Measurements from ENCODE around the gene CRB3. TPM values are rescaled to one million over a fixed set of nuclear protein-coding genes. Genes with fewer than 3 reads are reported as not detected.

The CRB3 gene
- total and polyA plus RNA-seq, 4 experiments from 2014 or later = 4.2 to 10.3 (median 4.7) TPM

DNA sequence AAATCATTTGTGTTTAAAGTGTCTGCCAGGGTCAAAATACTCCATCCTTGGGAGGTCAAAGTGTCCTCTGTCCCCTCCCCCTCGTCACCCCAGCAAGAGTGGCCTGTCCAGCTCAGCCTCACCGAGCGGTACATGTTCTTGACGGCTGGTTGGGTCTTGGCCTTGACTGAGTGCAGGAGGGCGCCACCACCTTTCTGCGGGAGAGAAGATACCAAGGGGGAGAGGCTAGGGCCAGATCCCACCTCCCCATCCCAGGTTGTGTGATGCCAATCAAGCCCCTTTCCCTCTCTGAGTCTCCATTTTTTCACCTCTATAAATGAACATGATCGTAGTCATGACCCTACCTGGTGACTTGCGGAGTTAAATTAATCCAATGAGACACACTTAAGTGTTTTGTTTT, 6.1 kb downstream of the CRB3 start:
- Mint-ChIP-seq H3K27me3 (no peaks in the 10 kb centered on the region), H3K36me3 (peaks cover 15 to 31% of the 10 kb centered on the region in 2 donors), H3K4me3 (no peak overlapping the region), H3K27ac (peak overlapping the region in 1 of 7 donors; percentile 72), H3K4me1 (peaks cover 0 to 13% (median 2%) of the 10 kb centered on the region in 4 donors), H3K9me3 (no peaks in the 10 kb centered on the region)
- H3K27ac ChIP-seq (ENCODE audit: low read depth, low read length) = no peak overlapping the region
- DNase-seq = no peak
- POLR2A ChIA-PET (ENCODE audit: partially characterized antibody) = interaction anchor here (2.2 kb wide), 1 partner anchor 11 kb away, joined by 10 read pairs; the partner anchor contains the start of gene DENND1C
- no peaks in the 10 kb centered on the region for H3K9me3 ChIP-seq (ENCODE audit: control insufficient read depth in 1 of 2, low read length in 2 of 2)
- intact Hi-C loops (cut with micrococcal nuclease) = no loop called here
- peaks cover 18% of the 10 kb centered on the region for H3K36me3 ChIP-seq (ENCODE audit: insufficient read depth, low read length)
- CTCF ChIA-PET (ENCODE audit: partially characterized antibody) = no interaction called here
- no peak overlapping the region for H3K4me3 ChIP-seq (ENCODE audit: low read length in 2 of 2)
- H3K27me3 ChIP-seq (ENCODE audit: insufficient read depth, low read length) = no peaks in the 10 kb centered on the region
- no peaks in the 10 kb centered on the region for H3K4me1 ChIP-seq (ENCODE audit: insufficient read depth, low read length)

DNA sequence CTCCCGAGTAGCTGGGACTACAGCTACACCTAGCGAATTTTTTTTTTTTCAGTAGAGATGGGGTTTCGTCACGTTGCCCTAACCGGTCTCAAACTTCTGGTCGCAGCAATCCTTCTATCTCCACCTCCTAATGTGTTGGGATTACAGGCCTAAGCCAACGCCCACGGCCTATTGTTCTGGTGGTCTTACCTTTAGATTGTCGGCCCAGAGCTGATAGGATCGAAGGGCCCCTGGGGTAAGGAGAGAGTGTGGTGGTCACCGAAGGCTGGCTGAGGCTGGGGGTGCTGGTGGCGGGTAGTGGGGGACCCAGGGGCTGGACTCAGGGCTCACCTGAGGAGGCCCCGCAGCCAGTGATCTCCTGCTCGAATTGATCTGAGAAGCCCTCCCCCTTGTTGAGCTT, 7.0 kb downstream of the CRB3 start:
- no peak for DNase-seq
- intact Hi-C loops (cut with micrococcal nuclease) = no loop called here
- Mint-ChIP-seq H3K4me1 (peaks cover 0 to 10% (median 1%) of the 10 kb centered on the region in 4 donors), H3K4me3 (no peak overlapping the region), H3K27me3 (no peaks in the 10 kb centered on the region), H3K27ac (peak overlapping the region in 2 of 7 donors; percentile 10 to 57), H3K36me3 (peaks cover 18 to 31% of the 10 kb centered on the region in 2 donors), H3K9me3 (no peaks in the 10 kb centered on the region)
- ChIA-PET CTCF (ENCODE audit: partially characterized antibody) (no interaction called here), POLR2A (ENCODE audit: partially characterized antibody) (interaction anchor here (1.0 kb wide), 1 partner anchor 9 kb away, joined by 3 read pairs; no protein-coding TSS in a partner anchor)
- Histone ChIP-seq H3K27ac (ENCODE audit: low read depth, low read length) (no peak overlapping the region), H3K9me3 (ENCODE audit: control insufficient read depth in 1 of 2, low read length in 2 of 2) (no peaks in the 10 kb centered on the region), H3K36me3 (ENCODE audit: insufficient read depth, low read length) (peaks cover 26% of the 10 kb centered on the region), H3K27me3 (ENCODE audit: insufficient read depth, low read length) (no peaks in the 10 kb centered on the region), H3K4me1 (ENCODE audit: insufficient read depth, low read length) (no peaks in the 10 kb centered on the region), H3K4me3 (ENCODE audit: low read length in 2 of 2) (no peak overlapping the region)

DNA sequence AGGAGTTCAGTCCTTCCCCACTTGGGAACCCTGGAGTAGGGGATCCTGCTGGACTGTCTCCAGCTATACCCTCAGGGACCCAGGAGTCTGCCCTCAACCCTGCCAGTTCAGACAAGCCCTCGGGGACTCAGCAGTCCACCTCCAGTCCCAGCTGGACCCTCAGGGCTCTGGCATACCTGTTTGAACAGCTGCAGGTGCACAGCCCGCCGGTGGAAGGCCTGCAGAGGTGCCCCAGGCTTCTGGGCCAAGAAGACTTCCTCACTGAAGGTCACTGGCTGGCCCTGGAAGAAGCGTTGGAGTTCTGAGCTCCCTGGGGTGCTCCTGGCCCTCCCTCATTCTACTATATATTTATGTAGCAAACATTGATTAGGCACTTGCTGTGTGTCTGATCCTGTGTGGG, 8.6 kb downstream of the CRB3 start:
- Mint-ChIP-seq H3K9me3 (no peaks in the 10 kb centered on the region), H3K4me3 (no peak overlapping the region), H3K4me1 (peaks cover 0 to 7% (median 3%) of the 10 kb centered on the region in 4 donors), H3K36me3 (peaks cover 19 to 30% of the 10 kb centered on the region in 2 donors), H3K27ac (peak overlapping the region in 1 of 7 donors; percentile 35), H3K27me3 (no peaks in the 10 kb centered on the region)
- DNase-seq = no peak
- intact Hi-C loops (cut with micrococcal nuclease) = no loop called here
- H3K27ac ChIP-seq (ENCODE audit: low read depth, low read length) = no peak overlapping the region
- POLR2A ChIA-PET (ENCODE audit: partially characterized antibody) = interaction anchor here (0.9 to 2.1 kb wide), 2 partner anchors 9 to 391 kb away, joined by 3 to 19 read pairs; partner anchors contain the start of gene DENND1C
- H3K36me3 ChIP-seq (ENCODE audit: insufficient read depth, low read length) = peaks cover 35% of the 10 kb centered on the region
- no peaks in the 10 kb centered on the region for H3K9me3 ChIP-seq (ENCODE audit: control insufficient read depth in 1 of 2, low read length in 2 of 2)
- H3K27me3 ChIP-seq (ENCODE audit: insufficient read depth, low read length) = no peaks in the 10 kb centered on the region
- no peak overlapping the region for H3K4me3 ChIP-seq (ENCODE audit: low read length in 2 of 2)
- CTCF ChIA-PET (ENCODE audit: partially characterized antibody) = interaction anchor here (0.7 kb wide), 1 partner anchor 82 kb away, joined by 5 read pairs; no protein-coding TSS in a partner anchor
- H3K4me1 ChIP-seq (ENCODE audit: insufficient read depth, low read length) = no peaks in the 10 kb centered on the region

DNA sequence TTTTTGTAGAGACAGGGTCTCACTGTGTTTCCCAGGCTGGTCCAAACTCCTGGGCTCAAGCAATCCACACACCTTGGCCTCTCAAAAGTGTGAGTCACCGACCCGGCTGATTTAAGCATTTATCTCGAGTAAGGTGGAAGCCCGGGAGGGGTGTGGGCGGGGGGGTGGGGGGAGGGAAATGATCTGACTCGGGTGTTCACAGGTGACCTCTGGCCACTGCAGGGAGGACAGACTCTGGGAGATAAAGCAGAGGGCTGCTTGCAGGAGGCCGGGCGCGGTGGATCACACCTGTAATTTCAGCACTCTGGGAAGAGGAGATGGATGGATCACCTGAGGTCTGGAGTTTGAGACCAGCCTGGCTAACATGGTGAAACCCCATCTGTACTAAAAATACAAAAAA, 9.6 kb downstream of the CRB3 start:
- Histone ChIP-seq H3K27me3 (ENCODE audit: insufficient read depth, low read length) (no peaks in the 10 kb centered on the region), H3K27ac (ENCODE audit: low read depth, low read length) (no peak overlapping the region), H3K9me3 (ENCODE audit: control insufficient read depth in 1 of 2, low read length in 2 of 2) (no peaks in the 10 kb centered on the region), H3K4me1 (ENCODE audit: insufficient read depth, low read length) (peaks cover 4% of the 10 kb centered on the region), H3K4me3 (ENCODE audit: low read length in 2 of 2) (no peak overlapping the region), H3K36me3 (ENCODE audit: insufficient read depth, low read length) (peaks cover 35% of the 10 kb centered on the region)
- Mint-ChIP-seq H3K9me3 (no peaks in the 10 kb centered on the region), H3K36me3 (peaks cover 15 to 27% of the 10 kb centered on the region in 2 donors), H3K27me3 (no peaks in the 10 kb centered on the region), H3K27ac (no peak overlapping the region), H3K4me1 (peaks cover 0 to 5% (median 2%) of the 10 kb centered on the region in 4 donors), H3K4me3 (no peak overlapping the region)
- intact Hi-C loops (cut with micrococcal nuclease) = no loop called here
- CTCF ChIA-PET (ENCODE audit: partially characterized antibody) = no interaction called here
- DNase-seq = no peak
- POLR2A ChIA-PET (ENCODE audit: partially characterized antibody) = interaction anchor here (0.9 to 2.1 kb wide), 2 partner anchors 8 to 390 kb away, joined by 3 to 19 read pairs; partner anchors contain the start of gene DENND1C

DNA sequence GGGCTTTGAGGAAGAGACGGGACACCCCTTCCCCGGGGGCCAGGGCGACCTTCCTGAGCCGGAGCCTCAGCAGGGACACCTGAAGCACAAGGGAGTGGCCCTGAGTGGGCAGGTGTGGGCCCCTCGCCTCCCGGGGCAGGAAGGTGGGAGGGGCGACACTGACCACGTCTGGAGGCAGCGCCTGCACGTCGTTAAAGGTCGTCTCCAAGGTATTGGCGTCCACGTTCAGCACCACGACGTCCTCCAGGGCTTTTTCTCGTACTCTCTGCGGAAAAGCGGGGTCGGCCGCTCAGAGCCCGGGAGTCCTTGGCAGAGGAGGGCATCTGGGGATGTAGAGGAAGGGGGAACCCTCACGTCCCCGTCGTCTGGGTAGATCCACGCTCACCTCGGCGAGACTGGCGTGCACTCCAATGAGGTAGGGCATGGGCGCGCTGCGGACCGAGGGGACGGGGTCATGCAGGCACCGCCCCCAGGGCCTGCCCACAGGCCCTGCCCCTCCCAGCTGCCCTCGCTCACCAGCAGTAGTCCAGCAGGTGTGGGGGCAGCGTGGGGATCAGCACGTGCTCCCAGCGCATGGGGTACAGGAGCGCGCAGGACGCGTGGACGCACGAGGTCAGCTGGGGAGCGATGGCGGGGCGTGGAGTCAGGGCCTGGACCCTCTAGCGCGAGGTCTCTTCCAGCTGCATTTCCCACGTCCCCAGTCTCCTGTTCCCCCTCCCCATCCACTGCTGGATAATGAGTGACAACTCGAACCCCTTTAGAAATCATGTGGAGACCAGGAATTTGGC, 11.4 kb downstream of the CRB3 start:
- no peaks in the 10 kb centered on the region for H3K27me3 ChIP-seq (ENCODE audit: insufficient read depth, low read length)
- Mint-ChIP-seq H3K4me3 (no peak overlapping the region), H3K9me3 (no peaks in the 10 kb centered on the region), H3K4me1 (peaks cover 6 to 19% (median 12%) of the 10 kb centered on the region in 4 donors), H3K27ac (peak overlapping the region in 2 of 7 donors; percentile 29 to 66), H3K27me3 (no peaks in the 10 kb centered on the region), H3K36me3 (peaks cover 18 to 23% of the 10 kb centered on the region in 2 donors)
- no peak for DNase-seq
- H3K27ac ChIP-seq (ENCODE audit: low read depth, low read length) = no peak overlapping the region
- CTCF ChIA-PET (ENCODE audit: partially characterized antibody) = no interaction called here
- no peaks in the 10 kb centered on the region for H3K9me3 ChIP-seq (ENCODE audit: control insufficient read depth in 1 of 2, low read length in 2 of 2)
- POLR2A ChIA-PET (ENCODE audit: partially characterized antibody) = no interaction called here
- peaks cover 23% of the 10 kb centered on the region for H3K4me1 ChIP-seq (ENCODE audit: insufficient read depth, low read length)
- intact Hi-C loops (cut with micrococcal nuclease) = no loop called here
- no peak overlapping the region for H3K4me3 ChIP-seq (ENCODE audit: low read length in 2 of 2)
- H3K36me3 ChIP-seq (ENCODE audit: insufficient read depth, low read length) = peaks cover 33% of the 10 kb centered on the region

DNA sequence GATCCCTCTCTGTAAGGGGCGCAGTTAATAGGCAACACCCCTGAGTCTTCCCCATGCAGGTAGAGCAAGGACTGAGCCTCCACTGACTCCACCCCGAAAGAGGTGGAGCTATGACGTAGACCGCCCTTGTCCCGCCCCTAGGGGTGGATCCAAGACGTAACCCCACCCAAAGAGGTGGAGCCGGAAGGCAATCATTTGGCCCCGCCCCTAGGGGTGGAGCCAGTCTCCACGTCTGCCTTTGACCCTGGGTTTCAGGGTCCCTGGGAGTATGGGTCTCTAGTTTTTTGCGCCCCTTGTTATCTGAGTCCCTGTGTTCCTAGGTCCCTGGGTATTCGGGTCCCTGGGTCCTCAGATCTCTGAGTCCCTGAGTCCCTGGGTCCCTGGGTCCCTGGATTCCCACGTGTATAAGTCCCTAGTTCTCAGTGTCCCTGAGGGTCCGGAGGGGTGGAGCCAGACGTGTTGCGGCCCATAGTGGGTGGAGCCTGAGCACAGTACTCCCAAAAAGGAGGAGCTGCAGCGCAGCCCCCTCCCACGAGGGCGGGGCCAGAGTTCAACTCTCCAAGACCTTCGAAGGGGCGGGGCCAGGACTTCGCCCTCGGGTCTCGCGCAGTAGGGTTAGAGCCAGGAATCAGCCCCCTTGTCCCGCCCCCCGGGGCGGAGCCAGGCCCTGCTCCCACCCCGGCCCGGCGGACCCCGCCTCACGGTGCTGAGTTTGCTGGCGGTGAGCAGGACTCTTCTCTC, 12.3 kb downstream of the CRB3 start:
- no peaks in the 10 kb centered on the region for H3K9me3 Mint-ChIP-seq
- H3K4me3 Mint-ChIP-seq = no peak overlapping the region
- H3K27ac ChIP-seq (ENCODE audit: low read depth, low read length) = peak overlapping the region; percentile 7
- DNase-seq = peak; percentile 51 to 75 (median 64)
- peaks cover 30% of the 10 kb centered on the region for H3K4me1 ChIP-seq (ENCODE audit: insufficient read depth, low read length)
- CTCF ChIA-PET (ENCODE audit: partially characterized antibody) = no interaction called here
- intact Hi-C loops (cut with micrococcal nuclease) = no loop called here
- peaks cover 11 to 27% (median 19%) of the 10 kb centered on the region in 4 donors for H3K4me1 Mint-ChIP-seq
- H3K27ac Mint-ChIP-seq = peak overlapping the region; percentile 15 to 66 (median 53)
- H3K36me3 Mint-ChIP-seq = peaks cover 14 to 24% of the 10 kb centered on the region in 2 donors
- H3K4me3 ChIP-seq (ENCODE audit: low read length in 2 of 2) = no peak overlapping the region
- H3K27me3 Mint-ChIP-seq = no peaks in the 10 kb centered on the region
- no peaks in the 10 kb centered on the region for H3K9me3 ChIP-seq (ENCODE audit: control insufficient read depth in 1 of 2, low read length in 2 of 2)
- POLR2A ChIA-PET (ENCODE audit: partially characterized antibody) = no interaction called here
- no peaks in the 10 kb centered on the region for H3K27me3 ChIP-seq (ENCODE audit: insufficient read depth, low read length)
- peaks cover 33% of the 10 kb centered on the region for H3K36me3 ChIP-seq (ENCODE audit: insufficient read depth, low read length)

DNA sequence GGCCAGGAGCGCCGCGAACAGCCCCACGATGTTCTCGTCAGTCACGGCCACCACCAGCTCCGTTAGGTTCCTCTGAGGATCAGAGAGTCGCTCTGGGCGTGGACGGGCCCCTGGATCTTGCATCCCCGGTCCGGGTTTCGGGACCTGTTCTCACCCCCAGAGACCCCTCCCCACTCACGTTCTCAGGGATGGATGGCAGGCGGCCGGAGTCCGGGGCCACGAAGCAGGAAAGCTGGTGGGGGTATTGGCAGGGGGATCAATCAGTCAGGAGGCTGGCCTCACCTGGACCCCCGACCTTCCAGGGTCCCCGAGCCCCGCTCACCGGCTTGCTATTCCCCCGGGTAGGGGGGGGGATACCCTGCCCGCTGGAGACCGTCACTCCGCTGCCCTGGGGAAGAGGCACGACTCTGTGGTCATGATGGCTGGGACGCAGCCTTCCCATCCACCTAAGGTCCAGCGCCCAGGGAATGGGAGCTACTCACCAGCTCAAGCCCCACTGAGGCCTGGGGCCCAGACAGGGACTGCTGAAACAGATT, 12.9 kb downstream of the CRB3 start:
- H3K4me3 Mint-ChIP-seq = no peak overlapping the region
- CTCF ChIA-PET (ENCODE audit: partially characterized antibody) = no interaction called here
- no peak overlapping the region for H3K4me3 ChIP-seq (ENCODE audit: low read length in 2 of 2)
- peak overlapping the region; percentile 7 for H3K27ac ChIP-seq (ENCODE audit: low read depth, low read length)
- H3K27me3 Mint-ChIP-seq = no peaks in the 10 kb centered on the region
- H3K27me3 ChIP-seq (ENCODE audit: insufficient read depth, low read length) = no peaks in the 10 kb centered on the region
- H3K36me3 ChIP-seq (ENCODE audit: insufficient read depth, low read length) = peaks cover 33% of the 10 kb centered on the region
- H3K27ac Mint-ChIP-seq = peak overlapping the region in 1 of 7 donors; percentile 53
- H3K4me1 ChIP-seq (ENCODE audit: insufficient read depth, low read length) = peaks cover 33% of the 10 kb centered on the region
- H3K36me3 Mint-ChIP-seq = peaks cover 14 to 25% of the 10 kb centered on the region in 2 donors
- H3K9me3 ChIP-seq (ENCODE audit: control insufficient read depth in 1 of 2, low read length in 2 of 2) = no peaks in the 10 kb centered on the region
- H3K4me1 Mint-ChIP-seq = peaks cover 15 to 33% (median 23%) of the 10 kb centered on the region in 4 donors
- no peaks in the 10 kb centered on the region for H3K9me3 Mint-ChIP-seq
- intact Hi-C loops (cut with micrococcal nuclease) = no loop called here
- POLR2A ChIA-PET (ENCODE audit: partially characterized antibody) = no interaction called here
- DNase-seq = no peak
